Fibroblast of lung (primary cell): Measurements from ENCODE around the gene PGGHG. TPM values are rescaled to one million over a fixed set of nuclear protein-coding genes. Genes with fewer than 3 reads are reported as not detected.

Experiments used
- DNase-seq, 2 donors: peaks; one replicate each; pipeline versions ENCODE4 v3.0.0 to v3.0.0-alpha.2; 2010; ENCODE audit warnings: low read depth in 2 of 2
- H2AFZ ChIP-seq: 2 replicates; pipeline ENCODE4 v1.5.1; 2012; ENCODE audit warnings: low read length, control low read depth, inconsistent platforms
- H3K27ac ChIP-seq: 2 replicates; pipeline ENCODE4 v1.5.1; 2011; ENCODE audit warnings: low read length, control low read depth; ENCODE audit not compliant: insufficient read depth
- H3K27me3 ChIP-seq: 2 replicates; pipeline ENCODE4 v1.5.1; 2011; ENCODE audit warnings: mild to moderate bottlenecking, low read length; ENCODE audit not compliant: control insufficient read depth, insufficient read depth
- H3K36me3 ChIP-seq: 2 replicates; pipeline ENCODE4 v1.5.1; 2011; ENCODE audit warnings: low read length; ENCODE audit not compliant: control insufficient read depth, insufficient read depth
- H3K4me1 ChIP-seq: 2 replicates; pipeline ENCODE4 v1.5.1; 2011; ENCODE audit warnings: low read length; ENCODE audit not compliant: control insufficient read depth, insufficient read depth; ENCODE audit errors: extremely low read depth
- H3K4me2 ChIP-seq: 2 replicates; pipeline ENCODE4 v1.5.1; 2011; ENCODE audit warnings: low read length, control low read depth; ENCODE audit not compliant: insufficient read depth; ENCODE audit errors: extremely low read depth
- H3K4me3 ChIP-seq, 4 experiments: fragments of 200-600 bp in 1 of 4; sonication (generic) in 1 of 4; replicated peaks in 1 of 4; 2 replicates each; pipeline ENCODE4 v1.5.1; 2011 to 2016; ENCODE audit warnings: low read length in 4 of 4, low read depth in 3 of 4, mild to moderate bottlenecking in 3 of 4, control low read depth in 2 of 4, inconsistent platforms in 1 of 4, mixed read lengths in 1 of 4; ENCODE audit not compliant: insufficient read depth in 1 of 4; ENCODE audit errors: control extremely low read depth in 1 of 4
- H3K79me2 ChIP-seq: 2 replicates; pipeline ENCODE4 v1.5.1; 2012; ENCODE audit warnings: mild to moderate bottlenecking, low read length, inconsistent platforms; ENCODE audit not compliant: control insufficient read depth, insufficient read depth
- H3K9ac ChIP-seq: 2 replicates; pipeline ENCODE4 v1.5.1; 2011; ENCODE audit warnings: mild to moderate bottlenecking, low read length, control low read depth; ENCODE audit not compliant: insufficient read depth
- H3K9me3 ChIP-seq: 2 replicates; pipeline ENCODE4 v1.5.1; 2012; ENCODE audit warnings: low read depth, low read length; ENCODE audit not compliant: control insufficient read depth, insufficient read depth
- H4K20me1 ChIP-seq: 2 replicates; pipeline ENCODE4 v1.5.1; 2011; ENCODE audit warnings: low read length; ENCODE audit not compliant: control insufficient read depth, insufficient read depth; ENCODE audit errors: extremely low read depth
- EZH2 ChIP-seq: IDR thresholded peaks from 2 replicates; pipeline ENCODE4 v1.5.1; 2012; ENCODE audit warnings: low read length, control low read depth, mild to moderate bottlenecking; ENCODE audit errors: missing control alignments
- polyA plus RNA-seq, 2 donors: library from polyadenylated mRNA; depleted of rRNA in 1 of 2; stranded (reverse) in 1 of 2; unstranded in 1 of 2; fragments of >200 nt; gene quantifications; 2 replicates each; pipeline ENCODE4 v1.2.1, GENCODE V29; 2011 to 2012; ENCODE audit warnings: missing spikeins in 1 of 2
- total RNA-seq: library from RNA; depleted of rRNA; stranded (reverse); fragments of >200 nt; gene quantifications from 2 replicates; pipeline ENCODE4 v1.2.1, GENCODE V29; 2014
- TF ChIP-seq, protein P1 (sequence below), 2 donors: IDR thresholded peaks in 1 of 2; conservative IDR thresholded peaks in 1 of 2; 1 replicate in 1 of 2; 2 replicates in 1 of 2; pipeline ENCODE4 v1.5.1; 2011 to 2012; ENCODE audit warnings: low read length in 2 of 2, control low read depth in 1 of 2, inconsistent platforms in 1 of 2, low read depth in 1 of 2, mild to moderate bottlenecking in 1 of 2

PGGHG gene
- total and polyA plus RNA-seq, 2 donors (not counting 1 experiment from before 2014, with no cell fraction given): 4.6 to 8.4 TPM

DNA sequence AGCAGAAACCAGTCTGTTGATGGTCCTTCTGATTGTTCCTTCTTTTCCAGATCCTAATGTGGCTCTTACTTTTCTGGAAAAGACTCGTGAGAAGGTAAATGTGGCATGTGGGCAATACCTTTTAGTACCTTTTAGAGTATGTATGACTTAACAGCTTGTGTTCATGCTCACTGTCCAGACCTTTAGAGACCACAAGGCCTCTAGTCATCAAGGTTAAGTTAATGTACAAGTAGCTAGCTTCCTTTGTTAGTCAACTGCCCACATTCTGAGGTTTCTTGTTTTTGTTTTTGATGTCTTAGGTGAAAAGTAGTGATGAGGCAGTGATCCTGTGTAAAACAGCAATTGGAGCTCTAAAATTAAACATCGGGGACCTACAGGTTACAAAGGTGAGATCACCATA, 44.5 kb upstream of the PGGHG start:
- H3K9ac ChIP-seq: no peak overlapping the region
- no peak overlapping the region for H3K27ac ChIP-seq
- H3K27me3 ChIP-seq: no peaks in the 10 kb centered on the region
- H3K79me2 ChIP-seq: peaks cover 14% of the 10 kb centered on the region
- H3K4me1 ChIP-seq: no peaks in the 10 kb centered on the region
- no peaks in the 10 kb centered on the region for H4K20me1 ChIP-seq
- H3K9me3 ChIP-seq: no peaks in the 10 kb centered on the region
- no peak for DNase-seq
- no peak overlapping the region for H3K4me3 ChIP-seq
- peaks cover 23% of the 10 kb centered on the region for H3K36me3 ChIP-seq
- no peak overlapping the region for H2AFZ ChIP-seq
- no peak for TF ChIP-seq EZH2
- TF ChIP-seq, protein P1, sequence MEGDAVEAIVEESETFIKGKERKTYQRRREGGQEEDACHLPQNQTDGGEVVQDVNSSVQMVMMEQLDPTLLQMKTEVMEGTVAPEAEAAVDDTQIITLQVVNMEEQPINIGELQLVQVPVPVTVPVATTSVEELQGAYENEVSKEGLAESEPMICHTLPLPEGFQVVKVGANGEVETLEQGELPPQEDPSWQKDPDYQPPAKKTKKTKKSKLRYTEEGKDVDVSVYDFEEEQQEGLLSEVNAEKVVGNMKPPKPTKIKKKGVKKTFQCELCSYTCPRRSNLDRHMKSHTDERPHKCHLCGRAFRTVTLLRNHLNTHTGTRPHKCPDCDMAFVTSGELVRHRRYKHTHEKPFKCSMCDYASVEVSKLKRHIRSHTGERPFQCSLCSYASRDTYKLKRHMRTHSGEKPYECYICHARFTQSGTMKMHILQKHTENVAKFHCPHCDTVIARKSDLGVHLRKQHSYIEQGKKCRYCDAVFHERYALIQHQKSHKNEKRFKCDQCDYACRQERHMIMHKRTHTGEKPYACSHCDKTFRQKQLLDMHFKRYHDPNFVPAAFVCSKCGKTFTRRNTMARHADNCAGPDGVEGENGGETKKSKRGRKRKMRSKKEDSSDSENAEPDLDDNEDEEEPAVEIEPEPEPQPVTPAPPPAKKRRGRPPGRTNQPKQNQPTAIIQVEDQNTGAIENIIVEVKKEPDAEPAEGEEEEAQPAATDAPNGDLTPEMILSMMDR (conservative IDR thresholded peaks at IDR 0.05 in 1 of 2, IDR thresholded peaks at IDR 0.05 in 1 of 2; ENCODE audit: low read depth in 1 of 2, low read length in 2 of 2): no peak
- H3K4me2 ChIP-seq: no peak overlapping the region

DNA sequence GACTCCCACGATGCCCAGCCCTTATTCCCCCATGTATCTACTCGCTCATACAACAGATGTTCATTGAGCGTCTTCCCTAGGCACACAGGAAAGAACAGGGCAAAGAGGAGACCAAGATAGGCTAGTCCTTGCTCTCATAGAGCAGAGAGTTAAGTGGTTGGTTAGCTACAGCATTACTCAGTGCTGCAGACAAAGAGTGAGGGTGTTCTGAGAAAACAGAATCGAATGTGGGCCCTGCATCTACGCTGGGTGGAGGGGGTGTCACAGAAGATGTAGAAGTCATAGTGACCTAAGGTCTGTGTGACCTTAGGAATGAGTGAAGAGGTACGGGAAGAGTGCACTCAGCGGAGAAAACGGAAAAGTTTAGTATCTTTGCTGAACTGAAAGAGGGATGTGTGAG, 39.9 kb upstream of the PGGHG start:
- Histone ChIP-seq H3K4me1 (no peaks in the 10 kb centered on the region), H3K4me3 (no peak overlapping the region), H3K79me2 (no peaks in the 10 kb centered on the region), H3K9me3 (no peaks in the 10 kb centered on the region), H3K9ac (no peak overlapping the region), H3K27me3 (no peaks in the 10 kb centered on the region), H3K27ac (no peak overlapping the region), H2AFZ (no peak overlapping the region), H4K20me1 (no peaks in the 10 kb centered on the region), H3K36me3 (peaks cover 33% of the 10 kb centered on the region), H3K4me2 (no peak overlapping the region)
- no peak for TF ChIP-seq EZH2
- TF ChIP-seq, protein P1 (conservative IDR thresholded peaks at IDR 0.05 in 1 of 2, IDR thresholded peaks at IDR 0.05 in 1 of 2; ENCODE audit: low read depth in 1 of 2, low read length in 2 of 2): no peak
- no peak for DNase-seq

DNA sequence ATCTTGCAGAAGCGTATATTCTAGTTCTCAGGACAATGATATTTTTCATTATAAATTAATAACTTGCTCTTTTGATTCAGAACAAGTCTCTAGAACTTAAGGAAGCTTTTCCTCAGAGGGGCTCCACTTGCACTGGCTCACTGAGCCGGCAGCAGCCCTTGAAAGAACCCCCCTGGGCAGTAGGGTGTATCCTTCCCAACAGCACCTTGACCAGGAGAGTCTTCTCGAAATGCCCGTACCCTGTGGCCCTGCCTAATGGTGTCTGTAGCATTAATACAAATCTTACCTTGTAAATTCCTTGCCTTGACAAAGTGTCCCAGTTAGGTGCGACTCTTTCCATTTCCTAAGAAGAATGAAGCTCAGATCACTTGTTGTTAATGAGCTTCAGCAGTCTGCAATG, 38.7 kb upstream of the PGGHG start:
- no peaks in the 10 kb centered on the region for H3K9me3 ChIP-seq
- H2AFZ ChIP-seq: no peak overlapping the region
- H3K4me1 ChIP-seq: no peaks in the 10 kb centered on the region
- H3K27me3 ChIP-seq: no peaks in the 10 kb centered on the region
- H3K9ac ChIP-seq: no peak overlapping the region
- H3K27ac ChIP-seq: no peak overlapping the region
- DNase-seq: no peak
- H3K79me2 ChIP-seq: no peaks in the 10 kb centered on the region
- no peak overlapping the region for H3K4me3 ChIP-seq
- TF ChIP-seq, protein P1 (conservative IDR thresholded peaks at IDR 0.05 in 1 of 2, IDR thresholded peaks at IDR 0.05 in 1 of 2; ENCODE audit: low read depth in 1 of 2, low read length in 2 of 2): no peak
- TF ChIP-seq EZH2: no peak
- no peak overlapping the region for H3K4me2 ChIP-seq
- peaks cover 30% of the 10 kb centered on the region for H3K36me3 ChIP-seq
- H4K20me1 ChIP-seq: no peaks in the 10 kb centered on the region
